ENCODE results near the gene FGFBP1. TPM values are rescaled to one million over a fixed set of nuclear protein-coding genes. Genes with fewer than 3 reads are reported as not detected.
A peak's percentile ranks its signal among the peaks of the same experiment; 100 is the strongest.

FGFBP1 gene
- total RNA-seq, 2 donors from 2014 or later: not detected

DNA sequence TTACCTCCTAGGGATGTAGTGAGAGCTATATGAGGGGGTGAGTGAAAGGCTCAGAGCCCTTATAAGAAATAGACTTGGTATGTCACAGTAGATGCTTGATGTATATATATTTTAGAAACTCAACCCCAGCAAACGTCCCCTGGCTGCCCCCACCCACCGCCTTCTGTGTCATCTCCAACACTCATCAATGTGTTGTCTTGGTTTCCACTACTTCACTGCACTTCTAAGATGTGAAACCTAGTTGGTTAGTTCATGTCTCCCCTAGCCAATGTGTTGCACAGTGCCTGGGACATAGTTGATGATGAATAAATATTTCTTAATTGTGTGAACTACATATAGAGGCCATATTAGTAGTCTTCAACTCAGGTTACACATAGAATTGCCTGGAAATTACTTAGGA is 20.0 kb upstream of the FGFBP1 start:
- ATAC-seq (replicated peaks): peak; percentile 50
- H3K36me3 Mint-ChIP-seq (ENCODE audit: low read depth): no peaks in the 10 kb centered on the region
- H3K27me3 Mint-ChIP-seq: peaks cover 9% of the 10 kb centered on the region
- no peak overlapping the region for H3K4me3 Mint-ChIP-seq
- no peaks in the 10 kb centered on the region for H3K4me1 Mint-ChIP-seq
- no peak overlapping the region for H3K27ac Mint-ChIP-seq
- no peaks in the 10 kb centered on the region for H3K9me3 Mint-ChIP-seq

DNA sequence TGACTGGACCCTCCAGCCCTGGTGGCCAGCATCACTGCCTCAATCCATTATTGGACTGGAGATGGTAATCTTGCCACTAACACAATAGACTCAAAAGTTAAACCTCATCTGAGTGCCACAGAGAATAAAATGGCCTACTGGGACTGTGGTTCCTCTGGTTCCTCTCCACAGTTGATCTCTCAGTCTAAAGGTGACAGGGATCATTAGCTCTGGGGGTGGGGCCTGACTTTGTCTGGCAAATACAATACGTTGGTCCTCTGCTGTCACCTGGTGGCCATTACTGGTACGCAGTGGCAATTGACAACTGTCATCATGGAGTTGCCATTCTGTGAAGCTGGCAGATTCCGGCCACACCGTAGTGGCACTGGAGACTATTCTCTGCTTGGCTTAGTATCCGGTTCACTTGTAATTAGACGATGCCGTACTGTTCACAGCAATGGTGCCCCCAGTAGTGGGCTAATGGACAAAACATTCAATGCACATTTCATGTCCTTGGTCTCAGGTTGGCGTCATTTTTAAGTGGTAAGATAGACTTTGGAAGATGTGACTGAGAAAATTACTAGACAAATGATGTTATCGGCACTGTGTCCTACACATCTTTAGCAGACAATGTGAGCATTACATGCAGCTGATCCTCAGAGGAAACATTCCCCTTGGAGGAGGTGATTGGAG is 17.8 kb upstream of the FGFBP1 start:
- no peaks in the 10 kb centered on the region for H3K9me3 Mint-ChIP-seq
- no peak overlapping the region for H3K27ac Mint-ChIP-seq
- peaks cover 9% of the 10 kb centered on the region for H3K27me3 Mint-ChIP-seq
- no peaks in the 10 kb centered on the region for H3K36me3 Mint-ChIP-seq (ENCODE audit: low read depth)
- peak; percentile 80 for ATAC-seq (replicated peaks)
- no peak overlapping the region for H3K4me3 Mint-ChIP-seq
- H3K4me1 Mint-ChIP-seq: no peaks in the 10 kb centered on the region

- no peaks in the 10 kb centered on the region for H3K4me1 Mint-ChIP-seq
- no peak for ATAC-seq (replicated peaks)
- H3K27ac Mint-ChIP-seq: no peak overlapping the region
- no peak overlapping the region for H3K4me3 Mint-ChIP-seq
- H3K36me3 Mint-ChIP-seq (ENCODE audit: low read depth): no peaks in the 10 kb centered on the region
- H3K9me3 Mint-ChIP-seq: no peaks in the 10 kb centered on the region
- peaks cover 9% of the 10 kb centered on the region for H3K27me3 Mint-ChIP-seq
These were observed 17.1 kb upstream of the FGFBP1 start for GRCh38 chr4:15955670-15956069.

DNA sequence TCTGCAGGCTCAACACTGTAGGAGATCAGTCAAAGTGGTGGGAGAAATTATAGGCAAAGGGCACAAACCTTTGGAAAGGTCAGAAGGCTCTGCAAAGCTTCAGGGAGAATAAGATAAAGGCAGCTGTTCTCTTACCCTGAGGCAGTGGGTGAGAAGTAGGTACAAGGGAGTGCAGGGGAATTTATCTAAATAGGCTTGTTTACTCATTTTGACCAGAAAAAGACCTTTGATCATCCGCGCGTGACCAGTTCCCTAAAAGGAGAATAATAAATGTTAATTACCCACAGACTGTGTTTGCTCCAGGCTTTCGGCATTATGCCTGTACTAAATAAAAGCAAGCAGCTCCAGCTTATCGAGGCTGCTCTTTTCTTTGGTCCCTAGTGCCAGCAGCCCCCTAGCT is 15.1 kb upstream of the FGFBP1 start:
- no peak for ATAC-seq (replicated peaks)
- no peaks in the 10 kb centered on the region for H3K36me3 Mint-ChIP-seq (ENCODE audit: low read depth)
- no peaks in the 10 kb centered on the region for H3K9me3 Mint-ChIP-seq
- H3K27ac Mint-ChIP-seq: no peak overlapping the region
- no peaks in the 10 kb centered on the region for H3K4me1 Mint-ChIP-seq
- no peak overlapping the region for H3K4me3 Mint-ChIP-seq
- H3K27me3 Mint-ChIP-seq: no peaks in the 10 kb centered on the region

DNA sequence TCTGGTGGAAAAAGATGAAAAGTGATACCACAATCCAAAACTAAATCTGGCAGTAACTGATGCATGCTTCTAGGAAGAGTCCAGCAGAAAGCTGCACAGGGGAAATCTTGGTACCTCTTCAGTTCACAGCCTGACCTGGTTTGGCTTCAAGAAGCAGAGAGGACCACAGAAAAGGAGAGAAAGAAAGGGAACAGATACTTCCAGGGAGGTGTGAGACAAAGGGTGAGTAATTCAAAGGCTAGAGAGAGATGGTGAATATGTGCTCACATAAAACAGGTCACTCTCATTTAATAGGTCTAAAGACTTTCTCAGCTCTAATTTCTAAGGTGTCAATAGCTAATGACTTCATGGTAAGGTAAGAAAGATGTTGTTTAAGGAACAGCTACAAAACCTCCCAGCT is 13.2 kb upstream of the FGFBP1 start:
- no peaks in the 10 kb centered on the region for H3K36me3 Mint-ChIP-seq (ENCODE audit: low read depth)
- no peaks in the 10 kb centered on the region for H3K27me3 Mint-ChIP-seq
- H3K9me3 Mint-ChIP-seq: no peaks in the 10 kb centered on the region
- H3K4me3 Mint-ChIP-seq: no peak overlapping the region
- no peaks in the 10 kb centered on the region for H3K4me1 Mint-ChIP-seq
- H3K27ac Mint-ChIP-seq: no peak overlapping the region
- no peak for ATAC-seq (replicated peaks)

- Mint-ChIP-seq H3K27ac (no peak overlapping the region), H3K9me3 (no peaks in the 10 kb centered on the region), H3K36me3 (ENCODE audit: low read depth) (no peaks in the 10 kb centered on the region), H3K4me1 (no peaks in the 10 kb centered on the region), H3K27me3 (peaks cover 4% of the 10 kb centered on the region), H3K4me3 (no peak overlapping the region)
- no peak for ATAC-seq (replicated peaks)
These were observed 10.3 kb upstream of the FGFBP1 start for GRCh38 chr4:15948826-15949225.

DNA sequence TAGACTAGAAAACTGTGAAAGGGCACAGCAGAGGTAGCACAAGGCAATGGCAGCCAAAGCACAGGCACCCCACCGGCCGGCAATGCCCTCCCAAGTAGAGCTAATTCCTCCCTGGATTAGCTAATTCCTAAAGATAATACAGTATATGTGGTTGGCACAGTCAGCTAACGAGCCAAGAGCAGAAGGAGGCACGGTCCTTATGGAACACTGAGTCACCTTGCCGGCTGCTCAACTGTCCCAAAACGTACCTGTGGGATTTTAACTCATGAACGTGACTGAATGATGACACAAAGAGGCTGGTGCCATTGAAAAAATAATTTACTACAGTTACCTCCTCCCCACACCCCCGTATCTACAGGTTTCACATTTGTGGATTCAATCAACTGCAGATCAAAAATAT is 9.1 kb upstream of the FGFBP1 start:
- peaks cover 4% of the 10 kb centered on the region for H3K27me3 Mint-ChIP-seq
- H3K4me1 Mint-ChIP-seq: no peaks in the 10 kb centered on the region
- no peaks in the 10 kb centered on the region for H3K36me3 Mint-ChIP-seq (ENCODE audit: low read depth)
- no peaks in the 10 kb centered on the region for H3K9me3 Mint-ChIP-seq
- H3K27ac Mint-ChIP-seq: no peak overlapping the region
- no peak overlapping the region for H3K4me3 Mint-ChIP-seq
- no peak for ATAC-seq (replicated peaks)

DNA sequence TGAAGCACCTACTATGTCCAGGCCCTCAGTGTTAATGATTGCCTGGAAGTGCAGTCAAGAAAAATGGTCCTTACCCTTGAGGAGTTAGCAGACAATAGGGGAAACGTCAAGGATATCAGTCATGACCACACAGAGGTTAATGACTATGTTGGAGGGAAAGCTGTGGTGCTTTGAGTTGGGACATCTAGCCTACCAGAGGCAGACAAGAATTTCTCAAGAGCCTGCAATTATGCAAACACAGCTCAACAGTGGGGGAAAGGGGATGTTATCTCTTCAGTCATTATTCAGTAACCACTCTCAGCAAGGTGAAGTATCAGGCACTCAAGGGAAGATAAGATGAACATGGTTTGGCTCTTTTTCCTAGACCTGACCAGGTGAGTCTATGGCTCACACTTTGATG is 7.0 kb upstream of the FGFBP1 start:
- no peaks in the 10 kb centered on the region for H3K9me3 Mint-ChIP-seq

DNA sequence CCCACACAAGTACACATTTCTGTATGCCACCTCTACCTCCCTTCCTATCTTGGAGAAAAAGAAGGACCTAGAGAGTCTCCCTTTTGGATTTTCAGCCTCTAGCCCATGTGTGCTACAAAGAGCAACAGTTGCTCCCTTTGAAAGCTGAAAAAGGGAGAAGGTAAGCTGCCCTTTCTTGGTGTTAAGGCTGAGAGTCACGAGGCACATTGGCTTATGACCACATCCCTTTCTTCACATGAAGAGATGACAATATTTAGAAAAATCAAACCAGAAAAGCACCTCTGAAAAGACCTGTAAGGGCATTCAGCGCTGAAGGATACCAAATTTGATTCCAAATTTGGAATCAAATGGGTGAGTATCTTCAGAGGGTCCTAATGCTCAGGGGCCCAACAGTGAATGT is 6.4 kb upstream of the FGFBP1 start:
- H3K27ac Mint-ChIP-seq: no peak overlapping the region
- peaks cover 9% of the 10 kb centered on the region for H3K27me3 Mint-ChIP-seq
- no peaks in the 10 kb centered on the region for H3K9me3 Mint-ChIP-seq
- H3K36me3 Mint-ChIP-seq (ENCODE audit: low read depth): no peaks in the 10 kb centered on the region
- ATAC-seq (replicated peaks): no peak
- H3K4me3 Mint-ChIP-seq: no peak overlapping the region
- no peaks in the 10 kb centered on the region for H3K4me1 Mint-ChIP-seq

More for the DNA sequence above, 7.0 kb upstream of the FGFBP1 start:
- H3K27me3 Mint-ChIP-seq: peaks cover 5% of the 10 kb centered on the region
- H3K4me1 Mint-ChIP-seq: no peaks in the 10 kb centered on the region
- no peak for ATAC-seq (replicated peaks)
- no peaks in the 10 kb centered on the region for H3K36me3 Mint-ChIP-seq (ENCODE audit: low read depth)
- H3K4me3 Mint-ChIP-seq: no peak overlapping the region
- H3K27ac Mint-ChIP-seq: no peak overlapping the region

- no peak overlapping the region for H3K4me3 Mint-ChIP-seq
- H3K27ac Mint-ChIP-seq: no peak overlapping the region
These were observed 3.7 kb upstream of the FGFBP1 start for GRCh38 chr4:15942283-15942682.

DNA sequence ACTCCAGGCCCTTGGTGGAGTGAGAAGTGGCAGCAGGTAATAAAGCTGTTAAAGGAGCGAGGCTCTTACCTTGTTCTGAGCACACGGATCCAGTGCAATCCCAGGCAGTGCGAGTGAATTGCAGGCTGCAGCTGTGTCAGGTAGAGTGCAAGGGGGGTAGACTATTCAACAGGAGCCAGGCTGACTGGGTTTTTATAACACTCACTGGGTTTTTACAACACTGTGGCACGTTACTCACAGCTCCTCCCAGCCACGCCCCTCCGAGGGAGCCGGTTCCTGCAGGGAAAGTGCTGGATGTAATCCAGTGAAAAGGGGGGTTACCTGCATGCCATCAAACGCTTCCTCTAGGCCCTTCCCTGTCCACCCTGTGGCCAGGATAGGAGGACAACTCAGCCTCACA is 358 bp downstream of the FGFBP1 start:
- Mint-ChIP-seq H3K27me3 (peaks cover 23% of the 10 kb centered on the region), H3K4me1 (no peaks in the 10 kb centered on the region), H3K36me3 (ENCODE audit: low read depth) (no peaks in the 10 kb centered on the region), H3K27ac (no peak overlapping the region), H3K4me3 (no peak overlapping the region), H3K9me3 (no peaks in the 10 kb centered on the region)
- ATAC-seq (replicated peaks): no peak

More at GRCh38 chr4:15942283-15942682, 3.7 kb upstream of the FGFBP1 start:
- Mint-ChIP-seq H3K27me3 (peaks cover 15% of the 10 kb centered on the region), H3K4me1 (no peaks in the 10 kb centered on the region), H3K36me3 (ENCODE audit: low read depth) (no peaks in the 10 kb centered on the region), H3K9me3 (no peaks in the 10 kb centered on the region)
- no peak for ATAC-seq (replicated peaks)

DNA sequence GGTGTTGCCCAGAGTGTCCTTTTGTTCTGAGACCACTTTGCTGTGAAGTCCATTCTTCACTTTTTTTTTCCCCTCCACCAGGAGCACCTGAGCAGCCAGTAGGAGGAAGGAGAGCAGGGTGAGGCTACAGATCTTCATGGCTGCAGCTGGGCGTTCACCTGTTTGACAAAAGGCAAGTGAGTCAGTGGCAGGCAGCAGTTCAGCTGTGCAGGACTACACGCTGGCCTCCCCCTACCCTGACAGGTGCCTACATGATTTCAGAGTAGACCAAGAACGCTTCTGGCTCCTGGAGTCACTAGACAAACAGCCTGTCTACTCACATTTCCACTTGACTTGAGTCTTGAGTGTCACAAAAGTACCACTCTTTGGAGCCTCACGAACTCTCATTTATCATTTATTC is 2.0 kb downstream of the FGFBP1 start:
- H3K27me3 Mint-ChIP-seq: peaks cover 31% of the 10 kb centered on the region
- no peaks in the 10 kb centered on the region for H3K9me3 Mint-ChIP-seq
- H3K4me1 Mint-ChIP-seq: no peaks in the 10 kb centered on the region
- no peak overlapping the region for H3K27ac Mint-ChIP-seq
- H3K36me3 Mint-ChIP-seq (ENCODE audit: low read depth): no peaks in the 10 kb centered on the region
- no peak for ATAC-seq (replicated peaks)
- H3K4me3 Mint-ChIP-seq: no peak overlapping the region

GRCh38 chr4:15935504-15936402 is 2.8 kb downstream of the FGFBP1 start:
- Mint-ChIP-seq H3K36me3 (ENCODE audit: low read depth) (no peaks in the 10 kb centered on the region), H3K9me3 (no peaks in the 10 kb centered on the region)

GRCh38 chr4:15934259-15934658 is 4.3 kb downstream of the FGFBP1 start:
- Mint-ChIP-seq H3K36me3 (ENCODE audit: low read depth) (no peaks in the 10 kb centered on the region), H3K4me3 (no peak overlapping the region), H3K27ac (no peak overlapping the region), H3K27me3 (peaks cover 41% of the 10 kb centered on the region), H3K9me3 (no peaks in the 10 kb centered on the region), H3K4me1 (no peaks in the 10 kb centered on the region)
- ATAC-seq (replicated peaks): no peak

More at GRCh38 chr4:15935504-15936402, 2.8 kb downstream of the FGFBP1 start:
- Mint-ChIP-seq H3K27ac (no peak overlapping the region), H3K4me3 (no peak overlapping the region), H3K27me3 (peaks cover 37% of the 10 kb centered on the region), H3K4me1 (no peaks in the 10 kb centered on the region)
- no peak for ATAC-seq (replicated peaks)
